Caco-2 (cell line): ENCODE measurements around the gene ACTR1B. TPM values are rescaled to one million over a fixed set of nuclear protein-coding genes. Genes with fewer than 3 reads are reported as not detected.

ENCODE experiments used
- BruUV-seq: library from RNA; stranded (reverse); fragments of 400-500 nt; replicated peaks from 2 replicates; lab custom pipeline; 2021; lab: Mats Ljungman, UMichigan
- CTCF ChIA-PET: fragments of 300-600 bp; sonication (Branson Sonifier 250); formaldehyde crosslinking; loops from one replicate; lab custom pipeline; 2022; ENCODE audit warnings: antibody characterized with exemption; lab: Charles Lee
- POLR2A ChIA-PET: fragments of 300-600 bp; sonication (Branson Sonifier 250); formaldehyde crosslinking; loops from one replicate; lab custom pipeline; 2022; ENCODE audit warnings: antibody characterized with exemption; lab: Charles Lee
- DNase-seq, 2 experiments: peaks; one replicate each; pipeline versions ENCODE4 v3.0.0 to v3.0.0-alpha.2; 2020 to 2022
- H3K27me3 ChIP-seq: replicated peaks from 2 replicates; pipeline ENCODE4 v1.6.0; 2011; ENCODE audit warnings: low read length; ENCODE audit not compliant: control insufficient read depth, insufficient read depth
- H3K36me3 ChIP-seq: 2 replicates; pipeline ENCODE4 v1.5.1; 2011; ENCODE audit warnings: low read length; ENCODE audit not compliant: control insufficient read depth, insufficient read depth
- H3K4me1 ChIP-seq: fragments of 250-450 bp; sonication (Bioruptor Pico); 2 replicates; pipeline ENCODE4 v1.5.1; 2020; ENCODE audit warnings: mild to moderate bottlenecking
- H3K4me3 ChIP-seq: 2 replicates; pipeline ENCODE4 v1.5.1; 2011; ENCODE audit warnings: low read depth, mild to moderate bottlenecking, control low read depth, low read length
- H3K9me3 ChIP-seq: fragments of 250-450 bp; sonication (Bioruptor Pico); 2 replicates; pipeline ENCODE4 v1.5.1; 2020; ENCODE audit warnings: mild to moderate bottlenecking, moderate library complexity
- H3K27ac Mint-ChIP-seq: one replicate; pipeline ENCODE4 v1.8.0; 2022; ENCODE audit warnings: mixed read lengths; ENCODE audit not compliant: unreplicated experiment
- H3K27me3 Mint-ChIP-seq: one replicate; pipeline ENCODE4 v1.8.0; 2022; ENCODE audit warnings: mixed read lengths; ENCODE audit not compliant: insufficient read depth, unreplicated experiment
- H3K36me3 Mint-ChIP-seq: one replicate; pipeline ENCODE4 v1.8.0; 2022; ENCODE audit warnings: mild to moderate bottlenecking, mixed read lengths; ENCODE audit not compliant: insufficient read depth, unreplicated experiment
- H3K4me1 Mint-ChIP-seq: one replicate; pipeline ENCODE4 v1.8.0; 2022; ENCODE audit warnings: low read depth, mixed read lengths; ENCODE audit not compliant: unreplicated experiment
- H3K4me3 Mint-ChIP-seq: one replicate; pipeline ENCODE4 v1.8.0; 2022; ENCODE audit warnings: mild to moderate bottlenecking, moderate library complexity, mixed read lengths; ENCODE audit not compliant: unreplicated experiment
- H3K9me3 Mint-ChIP-seq: one replicate; pipeline ENCODE4 v1.8.0; 2022; ENCODE audit warnings: mixed read lengths; ENCODE audit not compliant: unreplicated experiment
- intact Hi-C: fragments of 100-400 bp; cut with micrococcal nuclease; formaldehyde crosslinking; loops from one replicate; pipeline ENCODE4 v1.10.0; 2022; ENCODE audit not compliant: unreplicated experiment
- total RNA-seq: library from RNA; stranded (reverse); gene quantifications from 2 replicates; pipeline ENCODE4 v1.2.3, GENCODE V29; 2022
- TF ChIP-seq, protein P1 (sequence below), 2 experiments: fragments of 200-600 bp in 1 of 2; IDR thresholded peaks; 1 replicate in 1 of 2; 2 replicates in 1 of 2; pipeline versions ENCODE4 v1.5.1 to v1.8.0; 2011 to 2022; ENCODE audit warnings: antibody characterized with exemption in 1 of 2, control low read depth in 1 of 2, inconsistent platforms in 1 of 2, low read depth in 1 of 2, low read length in 1 of 2, mild to moderate bottlenecking in 1 of 2, moderate library complexity in 1 of 2; ENCODE audit not compliant: insufficient read depth in 1 of 2, severe bottlenecking in 1 of 2, unreplicated experiment in 1 of 2

The ACTR1B gene
- total RNA-seq, 1 experiment from 2014 or later = 42.3 TPM

GRCh38 chr2:97645695-97646629, 17.9 kb downstream of the ACTR1B start, which contains the start of gene COX5B:
TSS of gene COX5B (plus strand) at chr2:97646062. CDS start at chr2:97646087, 25 bp downstream.
- Mint-ChIP-seq H3K27ac (peak within 1 kb of the TSS; percentile 99), H3K27me3 (peaks cover 3% of the 10 kb centered on the region), H3K9me3 (no peaks in the 10 kb centered on the region), H3K36me3 (peaks cover 45% of the 10 kb centered on the region), H3K4me1 (peaks cover 6% of the 10 kb centered on the region), H3K4me3 (peak within 1 kb of the TSS; percentile 99)
- Histone ChIP-seq H3K4me3 (peak within 1 kb of the TSS; percentile 88), H3K4me1 (no peaks in the 10 kb centered on the region), H3K27me3 (no peaks in the 10 kb centered on the region), H3K9me3 (no peaks in the 10 kb centered on the region), H3K36me3 (peaks cover 3% of the 10 kb centered on the region; the same call in 1 of the 2 replicates)
- DNase-seq = peak; percentile 98 to 99
- intact Hi-C loops = loop anchor here (1.0 to 5.0 kb wide), 2 partner anchors 18 to 54 kb away; partner anchors contain the start of gene ACTR1B
- ChIA-PET POLR2A (interaction anchor here (0.5 to 2.2 kb wide), 9 partner anchors 10 to 1311 kb away, joined by 3 to 82 read pairs (median 3); partner anchors contain the start of genes ACTR1B and ANKRD36B), CTCF (interaction anchor here (1.0 to 2.1 kb wide), 5 partner anchors 17 to 55 kb away, joined by 5 to 14 read pairs (median 7); partner anchors contain the start of gene ACTR1B)
- no TSS peak for BruUV-seq
- TF ChIP-seq, protein P1, sequence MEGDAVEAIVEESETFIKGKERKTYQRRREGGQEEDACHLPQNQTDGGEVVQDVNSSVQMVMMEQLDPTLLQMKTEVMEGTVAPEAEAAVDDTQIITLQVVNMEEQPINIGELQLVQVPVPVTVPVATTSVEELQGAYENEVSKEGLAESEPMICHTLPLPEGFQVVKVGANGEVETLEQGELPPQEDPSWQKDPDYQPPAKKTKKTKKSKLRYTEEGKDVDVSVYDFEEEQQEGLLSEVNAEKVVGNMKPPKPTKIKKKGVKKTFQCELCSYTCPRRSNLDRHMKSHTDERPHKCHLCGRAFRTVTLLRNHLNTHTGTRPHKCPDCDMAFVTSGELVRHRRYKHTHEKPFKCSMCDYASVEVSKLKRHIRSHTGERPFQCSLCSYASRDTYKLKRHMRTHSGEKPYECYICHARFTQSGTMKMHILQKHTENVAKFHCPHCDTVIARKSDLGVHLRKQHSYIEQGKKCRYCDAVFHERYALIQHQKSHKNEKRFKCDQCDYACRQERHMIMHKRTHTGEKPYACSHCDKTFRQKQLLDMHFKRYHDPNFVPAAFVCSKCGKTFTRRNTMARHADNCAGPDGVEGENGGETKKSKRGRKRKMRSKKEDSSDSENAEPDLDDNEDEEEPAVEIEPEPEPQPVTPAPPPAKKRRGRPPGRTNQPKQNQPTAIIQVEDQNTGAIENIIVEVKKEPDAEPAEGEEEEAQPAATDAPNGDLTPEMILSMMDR (IDR thresholded peaks at IDR 0.05; ENCODE audit: insufficient read depth in 1 of 2, low read depth in 1 of 2, low read length in 1 of 2, severe bottlenecking in 1 of 2, unreplicated experiment in 1 of 2) = no peak

- intact Hi-C loops = loop anchor here (1.0 to 5.0 kb wide), 2 partner anchors 19 to 53 kb away; partner anchors contain the start of gene ACTR1B
- no peaks in the 10 kb centered on the region for H3K27me3 ChIP-seq
- no peaks in the 10 kb centered on the region for H3K4me1 ChIP-seq
- H3K9me3 Mint-ChIP-seq = no peaks in the 10 kb centered on the region
- ChIA-PET CTCF (interaction anchor here (1.0 to 2.1 kb wide), 5 partner anchors 18 to 55 kb away, joined by 5 to 14 read pairs (median 7); partner anchors contain the start of gene ACTR1B), POLR2A (interaction anchor here (0.5 to 2.2 kb wide), 8 partner anchors 11 to 1310 kb away, joined by 3 to 82 read pairs (median 4); partner anchors contain the start of genes ACTR1B and ANKRD36B)
- TSS peak; percentile 94 for BruUV-seq
- H3K4me3 Mint-ChIP-seq = peak overlapping the region; percentile 99
- H3K36me3 ChIP-seq = peaks cover 3% of the 10 kb centered on the region; the same call in 1 of the 2 replicates
- TF ChIP-seq, protein P1 (IDR thresholded peaks at IDR 0.05; ENCODE audit: insufficient read depth in 1 of 2, low read depth in 1 of 2, low read length in 1 of 2, severe bottlenecking in 1 of 2, unreplicated experiment in 1 of 2) = no peak
- no peaks in the 10 kb centered on the region for H3K9me3 ChIP-seq
- H3K4me1 Mint-ChIP-seq = peaks cover 6% of the 10 kb centered on the region
- H3K27me3 Mint-ChIP-seq = peaks cover 3% of the 10 kb centered on the region
- H3K27ac Mint-ChIP-seq = peak overlapping the region; percentile 99
- peak overlapping the region; percentile 50 for H3K4me3 ChIP-seq
- H3K36me3 Mint-ChIP-seq = peaks cover 41% of the 10 kb centered on the region
- DNase-seq = no peak
Measured at GRCh38 chr2:97645112-97645694, 18.6 kb downstream of the ACTR1B start.
